Measurements from ENCODE around the gene B9D2. TPM values are rescaled to one million over a fixed set of nuclear protein-coding genes. Genes with fewer than 3 reads are reported as not detected.

B9D2 gene
- total RNA-seq, 1 experiment from 2014 or later: 7.3 TPM

DNA sequence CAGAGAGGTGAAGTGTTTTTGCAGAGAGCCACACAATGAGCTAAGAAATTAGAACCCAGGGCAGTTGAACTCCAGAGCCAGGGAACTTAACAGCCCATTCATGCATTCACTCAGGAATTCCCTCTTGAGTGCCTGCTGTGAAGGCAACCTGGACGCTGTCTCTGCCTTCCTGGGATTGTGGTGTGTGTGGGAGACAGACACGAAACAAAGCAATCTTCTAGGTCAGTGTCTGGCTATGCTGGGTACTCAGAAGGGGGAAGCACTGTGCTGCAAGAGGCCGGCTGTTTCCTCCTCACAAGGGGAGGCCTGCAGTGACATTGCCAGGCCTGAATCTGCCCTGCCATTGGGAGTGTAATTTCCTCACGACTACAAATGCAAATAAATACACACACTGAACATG, 43.3 kb upstream of the B9D2 start:
- no TSS peak for BruUV-seq (replicated peaks)
- H3K9me2 ChIP-seq (ENCODE audit: insufficient read depth): no peaks in the 10 kb centered on the region
- no peak overlapping the region for H3K27ac ChIP-seq (ENCODE audit: low read depth, low read length)
- ChIA-PET CTCF (no interaction called here), POLR2A (no interaction called here), RAD21 (ENCODE audit: low non-redundant PET in 1 of 2, low total read pairs in 2 of 2, uncharacterized antibody in 2 of 2, unreplicated experiment in 2 of 2) (no interaction called here)
- no peaks in the 10 kb centered on the region for H3K27me3 ChIP-seq (ENCODE audit: insufficient read depth, low read length)
- no peaks in the 10 kb centered on the region for H3K9me3 ChIP-seq (ENCODE audit: control insufficient read depth in 1 of 2, insufficient read depth in 1 of 2, low read depth in 1 of 2, low read length in 2 of 2)
- H3K79me2 ChIP-seq (ENCODE audit: insufficient read depth, low read length): no peaks in the 10 kb centered on the region
- TF ChIP-seq ATF3 (IDR thresholded peaks at IDR 0.05): no peak
- TF ChIP-seq YY1 (IDR thresholded peaks at IDR 0.05; ENCODE audit: extremely low read depth, insufficient replicate concordance, low read depth, low read length): no peak
- no peak for TF ChIP-seq FOSL1 (IDR thresholded peaks at IDR 0.05; ENCODE audit: low read depth)
- no peak for TF ChIP-seq SIN3A (IDR thresholded peaks at IDR 0.05; ENCODE audit: low read depth)
- TF ChIP-seq SP1 (IDR thresholded peaks at IDR 0.05; ENCODE audit: low read depth): no peak
- no peak for TF ChIP-seq REST (IDR thresholded peaks at IDR 0.05; ENCODE audit: low read depth)
- no peak for TF ChIP-seq RAD21 (IDR thresholded peaks at IDR 0.05; ENCODE audit: low read depth)
- no peak for TF ChIP-seq ELF1 (IDR thresholded peaks at IDR 0.05; ENCODE audit: borderline replicate concordance, low read depth)
- no peak for TF ChIP-seq CBX3 (IDR thresholded peaks at IDR 0.05; ENCODE audit: low read depth)
- TF ChIP-seq, protein P1, sequence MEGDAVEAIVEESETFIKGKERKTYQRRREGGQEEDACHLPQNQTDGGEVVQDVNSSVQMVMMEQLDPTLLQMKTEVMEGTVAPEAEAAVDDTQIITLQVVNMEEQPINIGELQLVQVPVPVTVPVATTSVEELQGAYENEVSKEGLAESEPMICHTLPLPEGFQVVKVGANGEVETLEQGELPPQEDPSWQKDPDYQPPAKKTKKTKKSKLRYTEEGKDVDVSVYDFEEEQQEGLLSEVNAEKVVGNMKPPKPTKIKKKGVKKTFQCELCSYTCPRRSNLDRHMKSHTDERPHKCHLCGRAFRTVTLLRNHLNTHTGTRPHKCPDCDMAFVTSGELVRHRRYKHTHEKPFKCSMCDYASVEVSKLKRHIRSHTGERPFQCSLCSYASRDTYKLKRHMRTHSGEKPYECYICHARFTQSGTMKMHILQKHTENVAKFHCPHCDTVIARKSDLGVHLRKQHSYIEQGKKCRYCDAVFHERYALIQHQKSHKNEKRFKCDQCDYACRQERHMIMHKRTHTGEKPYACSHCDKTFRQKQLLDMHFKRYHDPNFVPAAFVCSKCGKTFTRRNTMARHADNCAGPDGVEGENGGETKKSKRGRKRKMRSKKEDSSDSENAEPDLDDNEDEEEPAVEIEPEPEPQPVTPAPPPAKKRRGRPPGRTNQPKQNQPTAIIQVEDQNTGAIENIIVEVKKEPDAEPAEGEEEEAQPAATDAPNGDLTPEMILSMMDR (IDR thresholded peaks at IDR 0.05 in 2 of 3, conservative IDR thresholded peaks at IDR 0.05 in 1 of 3; ENCODE audit: borderline replicate concordance in 1 of 3, insufficient read depth in 1 of 3, low read depth in 2 of 3, low read length in 2 of 3): no peak
- no peak for TF ChIP-seq JUND (IDR thresholded peaks at IDR 0.05)
- no peak for TF ChIP-seq MAX (IDR thresholded peaks at IDR 0.05)
- TF ChIP-seq TCF7L2 (IDR thresholded peaks at IDR 0.05; ENCODE audit: borderline replicate concordance, extremely low read depth, insufficient read depth, insufficient read length): no peak
- H4K20me1 ChIP-seq (ENCODE audit: insufficient read depth): no peaks in the 10 kb centered on the region
- H3K9ac ChIP-seq (ENCODE audit: low read length): no peak overlapping the region
- H2AFZ ChIP-seq (ENCODE audit: low read depth, low read length, poor library complexity, severe bottlenecking): no peak overlapping the region
- peaks cover 11 to 13% of the 10 kb centered on the region in 2 experiments; a peak in 3 of 4 replicates for H3K4me1 ChIP-seq (ENCODE audit: control insufficient read depth in 1 of 2, insufficient read depth in 2 of 2, low read length in 2 of 2)
- DNase-seq (ENCODE audit: low read depth, low spot score) (no peak), ATAC-seq (no peak)
- no peak overlapping the region for H3K4me2 ChIP-seq (ENCODE audit: low read length)
- intact Hi-C loops (cut with micrococcal nuclease): no loop called here
- no peak overlapping the region for H3K4me3 ChIP-seq (replicated peaks in 1 of 2; ENCODE audit: low read depth in 1 of 2, low read length in 2 of 2)
- 0 out of 4 replicates have a peak, but pooled peaks cover 0 to 3% of the 10 kb centered on the region in 2 experiments for H3K36me3 ChIP-seq (ENCODE audit: control insufficient read depth in 1 of 2, insufficient read depth in 2 of 2, low read length in 2 of 2)
